GM12878 (cell line): Measurements from ENCODE around the gene TOR1B. TPM values are rescaled to one million over a fixed set of nuclear protein-coding genes. Genes with fewer than 3 reads are reported as not detected.

Source experiments
- ATAC-seq: fragments of 200-7000 bp; cut with Tn5 transposase; 3 replicates; pipeline ENCODE4 v1.9.1; 2020; ENCODE audit warnings: mild to moderate bottlenecking, moderate library complexity
- BruUV-seq: library from RNA; stranded (reverse); fragments of 400-500 nt; replicated peaks from 2 replicates; lab custom pipeline; 2021; lab: Mats Ljungman, UMichigan
- CTCF ChIA-PET: fragments of 300-600 bp; sonication (Branson Sonifier 250); formaldehyde crosslinking; extraction: SDS; loops from one replicate; lab custom pipeline; 2021; ENCODE audit warnings: inconsistent platforms; lab: Yijun Ruan, JAX
- POLR2A ChIA-PET: fragments of 350-600 bp; formaldehyde crosslinking; extraction: SDS; loops from one replicate; lab custom pipeline; 2021; ENCODE audit warnings: inconsistent platforms; lab: Charles Lee
- RAD21 ChIA-PET: fragments of 300-600 bp; sonication (Branson Sonifier 250); formaldehyde crosslinking; loops from one replicate; lab custom pipeline; 2023; ENCODE audit warnings: antibody characterized with exemption; ENCODE audit not compliant: unreplicated experiment; lab: Charles Lee
- SMC1A ChIA-PET: fragments of 300-600 bp; sonication (Branson Sonifier 250); formaldehyde crosslinking; loops from one replicate; lab custom pipeline; 2023; ENCODE audit not compliant: unreplicated experiment, uncharacterized antibody; lab: Charles Lee
- DNase-seq: peaks from one replicate; pipeline ENCODE4 v3.0.0-alpha.2; 2011; ENCODE audit warnings: low read depth, low spot score
- FAIRE-seq: peaks from 3 replicates; lab custom pipeline; 2011; peaks lifted over from hg19 to GRCh38; lab: Jason Lieb, UNC
- H2AFZ ChIP-seq: 2 replicates; pipeline ENCODE4 v1.6.0; 2011; ENCODE audit warnings: low read depth, low read length, control low read depth; ENCODE audit not compliant: control insufficient read depth
- H3K27ac ChIP-seq: 2 replicates; pipeline ENCODE4 v1.5.1; 2011; ENCODE audit warnings: control low read depth; ENCODE audit not compliant: control insufficient read depth, insufficient read depth
- H3K27me3 ChIP-seq, 2 experiments: replicated peaks in 1 of 2; 2 replicates each; pipeline versions ENCODE4 v1.6.0 to v1.6.1; 2011; ENCODE audit warnings: low read length in 1 of 2; ENCODE audit not compliant: control insufficient read depth in 2 of 2, insufficient read depth in 2 of 2
- H3K36me3 ChIP-seq, 2 experiments: 2 replicates each; pipeline ENCODE4 v1.5.1; 2011; ENCODE audit warnings: low read length in 1 of 2; ENCODE audit not compliant: control insufficient read depth in 2 of 2, insufficient read depth in 2 of 2
- H3K4me1 ChIP-seq: 2 replicates; pipeline ENCODE4 v1.6.1; 2011; ENCODE audit warnings: mild to moderate bottlenecking, low read length, moderate library complexity, mixed read lengths; ENCODE audit not compliant: control insufficient read depth, insufficient read depth
- H3K4me2 ChIP-seq: 2 replicates; pipeline ENCODE4 v1.6.0; 2011; ENCODE audit warnings: control low read depth; ENCODE audit not compliant: control insufficient read depth, insufficient read depth
- H3K4me3 ChIP-seq: fragments of 200-600 bp; sonication (generic); 2 replicates; pipeline ENCODE4 v1.5.1; 2016
- H3K79me2 ChIP-seq: 2 replicates; pipeline ENCODE4 v1.6.0; 2011; ENCODE audit warnings: low read length; ENCODE audit not compliant: control insufficient read depth, insufficient read depth
- H3K9ac ChIP-seq: 2 replicates; pipeline ENCODE4 v1.8.0; 2011; ENCODE audit warnings: low read length, control low read depth, mixed read lengths; ENCODE audit not compliant: control insufficient read depth, insufficient read depth
- H3K9me3 ChIP-seq: replicated peaks from 3 replicates; pipeline ENCODE4 v1.5.1; 2011; ENCODE audit warnings: mild to moderate bottlenecking, low read length; ENCODE audit not compliant: control insufficient read depth, insufficient read depth
- H4K20me1 ChIP-seq: 2 replicates; pipeline ENCODE4 v1.6.0; 2011; ENCODE audit not compliant: control insufficient read depth, insufficient read depth
- CHD2 ChIP-seq: IDR thresholded peaks from 2 replicates; pipeline ENCODE4 v1.6.1; 2011; ENCODE audit warnings: low read depth, low read length, improper control_type of control experiment, borderline replicate concordance
- E4F1 ChIP-seq: fragments of 450-650 bp; IDR thresholded peaks from 2 replicates; pipeline ENCODE4 v1.6.1; 2018; ENCODE audit warnings: borderline replicate concordance, mild to moderate bottlenecking; ENCODE audit not compliant: partially characterized antibody
- EP300 ChIP-seq, 2 experiments: fragments of 150-350 bp in 1 of 2; IDR thresholded peaks; 2 replicates each; pipeline ENCODE4 v1.6.1; 2011 to 2012; ENCODE audit warnings: low read depth in 2 of 2, low read length in 2 of 2, borderline replicate concordance in 1 of 2, improper control_type of control experiment in 1 of 2, inconsistent platforms in 1 of 2; ENCODE audit not compliant: control insufficient read depth in 1 of 2
- HDAC2 ChIP-seq: fragments of 200-600 bp; sonication (generic); IDR thresholded peaks from 2 replicates; pipeline ENCODE4 v1.6.1; 2017
- MEF2B ChIP-seq: fragments of 450-650 bp; IDR thresholded peaks from 2 replicates; pipeline ENCODE4 v1.6.1; 2018; ENCODE audit warnings: mild to moderate bottlenecking, moderate library complexity; ENCODE audit not compliant: partially characterized antibody, poor library complexity, severe bottlenecking
- MLLT1 ChIP-seq: fragments of 450-650 bp; IDR thresholded peaks from 2 replicates; pipeline ENCODE4 v1.6.1; 2016; ENCODE audit warnings: mild to moderate bottlenecking
- NBN ChIP-seq: fragments of 450-650 bp; IDR thresholded peaks from 2 replicates; pipeline ENCODE4 v1.6.1; 2016
- NFYA ChIP-seq: IDR thresholded peaks from 2 replicates; pipeline ENCODE4 v1.6.1; 2011; ENCODE audit warnings: low read depth, mild to moderate bottlenecking, low read length, improper control_type of control experiment, borderline replicate concordance
- NKRF ChIP-seq: fragments of 450-650 bp; conservative IDR thresholded peaks from 2 replicates; pipeline ENCODE4 v1.6.1; 2017; ENCODE audit warnings: mild to moderate bottlenecking, moderate library complexity
- NR2C1 ChIP-seq: fragments of 450-650 bp; IDR thresholded peaks from 2 replicates; pipeline ENCODE4 v1.6.1; 2017; ENCODE audit warnings: antibody characterized with exemption, mild to moderate bottlenecking, moderate library complexity
- RELB ChIP-seq: fragments of 450-650 bp; IDR thresholded peaks from 2 replicates; pipeline ENCODE4 v1.6.1; 2017; ENCODE audit warnings: low read depth, mild to moderate bottlenecking, moderate library complexity
- SIX5 ChIP-seq: IDR thresholded peaks from 2 replicates; pipeline ENCODE4 v1.6.1; 2011; ENCODE audit warnings: mild to moderate bottlenecking, low read depth, low read length, moderate library complexity; ENCODE audit not compliant: severe bottlenecking
- SUZ12 ChIP-seq: fragments of 200-600 bp; sonication (generic); IDR thresholded peaks from one replicate; pipeline ENCODE4 v1.6.1; 2018; ENCODE audit warnings: antibody characterized with exemption, mild to moderate bottlenecking; ENCODE audit not compliant: unreplicated experiment
- WGBS: methylation state at CpG from one replicate; pipeline ENCODE4 v1.1.6; 2016; ENCODE audit warnings: low lambda C conversion rate; ENCODE audit not compliant: insufficient replicate concordance, insufficient coverage; ENCODE audit errors: missing lambda C conversion rate; 5-methylcytosine and 5-hydroxymethylcytosine counted together
- in situ Hi-C: fragments of 300-500 bp; cut with MboI; formaldehyde crosslinking; loops from 9 replicates; pipeline ENCODE4 v1.14.3; 2018; ENCODE audit warnings: mixed read lengths
- intact Hi-C: fragments of 100-400 bp; cut with micrococcal nuclease; formaldehyde crosslinking; loops from one replicate; pipeline ENCODE4 v1.14.2; 2022; ENCODE audit not compliant: unreplicated experiment
- polyA plus RNA-seq, 11 experiments: library from polyadenylated mRNA; depleted of rRNA in 4 of 11; unstranded in 6 of 11; stranded (reverse) in 5 of 11; fragments of >200 nt; fragmentation: Nextera tagmentation in 4 of 11; fragmentation: Illumina TruSeq in 1 of 11; extraction: Ambion mirVana in 4 of 11; extraction: Trizol in 1 of 11; gene quantifications; 1 replicate in 1 of 11; 2 replicates in 10 of 11; pipeline versions ENCODE4 v1.2.1 to v1.2.3, GENCODE V29; 2011 to 2016; ENCODE audit warnings: inconsistent platforms in 2 of 11, missing spikeins in 2 of 11, low read depth in 1 of 11
- total RNA-seq, 4 experiments: library from RNA; depleted of rRNA in 3 of 4; stranded (reverse); fragments of >200 nt in 3 of 4; fragmentation: Illumina TruSeq in 1 of 4; extraction: Trizol in 1 of 4; gene quantifications; 2 replicates each; pipeline versions ENCODE4 v1.2.1 to v1.2.3, GENCODE V29; 2013 to 2021

Gene TOR1B
- total and polyA plus RNA-seq, 10 of the 15 experiments (the other 5 are each of a cell fraction or from before 2014, with no cell fraction given), result 1.8 to 17.5 (median 9.9) TPM

- peak overlapping the region; percentile 92 for H3K4me3 ChIP-seq
- FAIRE-seq (no peak), ATAC-seq (peak; percentile 22), DNase-seq (no peak)
- BruUV-seq, result no TSS peak
- peak overlapping the region; percentile 47 for H3K27ac ChIP-seq
- ChIA-PET POLR2A (interaction anchor here (0.5 to 1.6 kb wide), 6 partner anchors 10 to 92 kb away, joined by 3 to 5 read pairs (median 3); partner anchors contain the start of gene TOR1A), SMC1A (interaction anchor here (0.7 to 1.3 kb wide), 3 partner anchors 51 to 264 kb away, joined by 3 to 8 read pairs (median 3); no protein-coding TSS in a partner anchor), CTCF (interaction anchor here (1.2 to 1.5 kb wide), 3 partner anchors 9 to 196 kb away, joined by 3 read pairs; no protein-coding TSS in a partner anchor), RAD21 (interaction anchor here (0.5 to 0.9 kb wide), 2 partner anchors 52 to 183 kb away, joined by 3 read pairs; no protein-coding TSS in a partner anchor)
- WGBS, result under 1% methylated on average over 32 of the region's 32 CpGs
- peak overlapping the region; percentile 86 for H2AFZ ChIP-seq
- peak overlapping the region; percentile 76 for H3K4me2 ChIP-seq
- intact Hi-C loops (loop anchor here (1.0 kb wide), 1 partner anchor 50 kb away; no protein-coding TSS in a partner anchor), in situ Hi-C loops (loop anchor here (25.0 kb wide), 1 partner anchor 1428 kb away; no protein-coding TSS in a partner anchor)
- no peak for TF ChIP-seq NFYA
- no peak for TF ChIP-seq SUZ12
- TF ChIP-seq HDAC2, result no peak
- no peak for TF ChIP-seq SIX5
- TF ChIP-seq CHD2, result no peak
- TF ChIP-seq RELB, result peak; percentile 50; the same call in 1 of the 2 replicates
- TF ChIP-seq NBN, result peak; percentile 67; the same call in 1 of the 2 replicates
- TF ChIP-seq NKRF, result no peak
- TF ChIP-seq MEF2B, result no peak
- TF ChIP-seq NR2C1, result 0 out of 2 replicates have a peak, but pooled peaks have one; percentile 10
- no peak for TF ChIP-seq E4F1
- TF ChIP-seq EP300 (IDR thresholded peaks at IDR 0.05; ENCODE audit: borderline replicate concordance in 1 of 2, control insufficient read depth in 1 of 2, low read depth in 2 of 2, low read length in 2 of 2), result no peak
- TF ChIP-seq MLLT1, result peak; percentile 50
- H3K9me3 ChIP-seq, result no peaks in the 10 kb centered on the region
- peaks cover 14% of the 10 kb centered on the region for H3K4me1 ChIP-seq
- peak overlapping the region; percentile 87 for H3K9ac ChIP-seq
- H3K79me2 ChIP-seq, result peaks cover 34% of the 10 kb centered on the region
- H3K27me3 ChIP-seq, result no peaks in the 10 kb centered on the region
- H4K20me1 ChIP-seq, result no peaks in the 10 kb centered on the region
- peaks cover 3 to 7% of the 10 kb centered on the region in 2 experiments; a peak in 2 of 4 replicates for H3K36me3 ChIP-seq
These were observed 31.6 kb downstream of the TOR1B start for GRCh38 chr9:129834489-129835127.
